Vagina (tissue), 2 donors: Measurements from ENCODE around the gene DUSP2. TPM values are rescaled to one million over a fixed set of nuclear protein-coding genes. Genes with fewer than 3 reads are reported as not detected.

Experiments
- DNase-seq, 2 donors: peaks; one replicate each; pipeline ENCODE4 v3.0.0-alpha.2; 2017; ENCODE audit errors: extremely low spot score in 2 of 2
- H3K27ac ChIP-seq: fragments of 200-600 bp; sonication (generic); one replicate; pipeline ENCODE4 v1.5.1; 2019
- H3K27me3 ChIP-seq: fragments of 200-600 bp; sonication (generic); one replicate; pipeline ENCODE4 v1.5.1; 2019
- H3K36me3 ChIP-seq, 2 donors: fragments of 200-600 bp; sonication (generic); one replicate each; pipeline ENCODE4 v1.5.1; 2017 to 2019
- H3K4me1 ChIP-seq: fragments of 200-600 bp; sonication (generic); one replicate; pipeline ENCODE4 v1.5.1; 2019
- H3K4me3 ChIP-seq, 2 donors: fragments of 200-600 bp; sonication (generic); 1 replicate in 1 of 2; 2 replicates in 1 of 2; pipeline ENCODE4 v1.5.1; 2016 to 2019
- H3K9me3 ChIP-seq: fragments of 200-600 bp; sonication (generic); one replicate; pipeline ENCODE4 v1.5.1; 2019
- POLR2A ChIP-seq, 2 donors: fragments of 450-650 bp; IDR thresholded peaks; one replicate each; pipeline ENCODE4 v1.6.1; 2017; ENCODE audit warnings: antibody characterized with exemption in 2 of 2, mild to moderate bottlenecking in 2 of 2, moderate library complexity in 2 of 2
- POLR2AphosphoS5 ChIP-seq, 2 donors: sonication (generic); formaldehyde crosslinking; IDR thresholded peaks; one replicate each; pipeline ENCODE4 v1.9.0; 2017; ENCODE audit warnings: antibody characterized with exemption in 2 of 2, mild to moderate bottlenecking in 2 of 2, low read depth in 1 of 2; ENCODE audit not compliant: insufficient read depth in 1 of 2
- intact Hi-C: fragments of 100-400 bp; cut with DNase I; formaldehyde crosslinking; loops from one replicate; pipeline ENCODE4 v1.15.1; 2023
- total RNA-seq: library from RNA; depleted of rRNA; stranded (reverse); fragments of >200 nt; gene quantifications from one replicate; pipeline ENCODE4 v1.2.3, GENCODE V29; 2016
- TF ChIP-seq, protein P1 (sequence below), 3 experiments: fragments of 450-650 bp in 2 of 3; fragments of 200-600 bp in 1 of 3; sonication (generic) in 1 of 3; IDR thresholded peaks; one replicate each; pipeline ENCODE4 v1.5.1; 2017 to 2019; ENCODE audit warnings: antibody characterized with exemption in 3 of 3, mild to moderate bottlenecking in 2 of 3, moderate library complexity in 2 of 3

The DUSP2 gene
- total RNA-seq, 1 donor from 2014 or later: 14.0 TPM

DNA sequence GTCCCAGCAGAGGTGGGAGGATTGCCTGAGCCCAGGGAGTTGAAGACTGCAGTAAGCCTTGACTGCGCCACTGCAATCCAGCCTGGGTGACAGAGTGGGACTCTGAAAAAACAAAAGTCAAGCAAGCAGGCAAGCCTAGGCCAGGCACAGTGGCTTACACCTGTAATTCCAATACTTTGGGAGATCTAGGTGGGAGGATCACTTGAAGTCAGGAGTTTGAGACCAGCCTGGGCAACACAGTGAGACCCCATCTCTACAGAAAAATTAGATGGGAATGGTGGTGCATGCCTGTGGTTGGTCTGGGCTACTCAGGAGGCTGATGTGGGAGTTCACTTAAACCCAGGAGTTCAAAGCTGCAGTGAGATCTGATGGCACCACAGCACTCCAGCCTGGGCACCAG lies 34.8 kb upstream of the DUSP2 start:
- Histone ChIP-seq H3K4me3 (no peak overlapping the region), H3K27me3 (no peaks in the 10 kb centered on the region), H3K9me3 (no peaks in the 10 kb centered on the region), H3K36me3 (peaks cover 0 to 13% of the 10 kb centered on the region in 2 donors), H3K27ac (no peak overlapping the region), H3K4me1 (no peaks in the 10 kb centered on the region)
- intact Hi-C loops: no loop called here
- TF ChIP-seq, protein P1, sequence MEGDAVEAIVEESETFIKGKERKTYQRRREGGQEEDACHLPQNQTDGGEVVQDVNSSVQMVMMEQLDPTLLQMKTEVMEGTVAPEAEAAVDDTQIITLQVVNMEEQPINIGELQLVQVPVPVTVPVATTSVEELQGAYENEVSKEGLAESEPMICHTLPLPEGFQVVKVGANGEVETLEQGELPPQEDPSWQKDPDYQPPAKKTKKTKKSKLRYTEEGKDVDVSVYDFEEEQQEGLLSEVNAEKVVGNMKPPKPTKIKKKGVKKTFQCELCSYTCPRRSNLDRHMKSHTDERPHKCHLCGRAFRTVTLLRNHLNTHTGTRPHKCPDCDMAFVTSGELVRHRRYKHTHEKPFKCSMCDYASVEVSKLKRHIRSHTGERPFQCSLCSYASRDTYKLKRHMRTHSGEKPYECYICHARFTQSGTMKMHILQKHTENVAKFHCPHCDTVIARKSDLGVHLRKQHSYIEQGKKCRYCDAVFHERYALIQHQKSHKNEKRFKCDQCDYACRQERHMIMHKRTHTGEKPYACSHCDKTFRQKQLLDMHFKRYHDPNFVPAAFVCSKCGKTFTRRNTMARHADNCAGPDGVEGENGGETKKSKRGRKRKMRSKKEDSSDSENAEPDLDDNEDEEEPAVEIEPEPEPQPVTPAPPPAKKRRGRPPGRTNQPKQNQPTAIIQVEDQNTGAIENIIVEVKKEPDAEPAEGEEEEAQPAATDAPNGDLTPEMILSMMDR (IDR thresholded peaks at IDR 0.05): no peak
- TF ChIP-seq POLR2AphosphoS5 (IDR thresholded peaks at IDR 0.05; ENCODE audit: insufficient read depth in 1 of 2, low read depth in 1 of 2): no peak
- no peak for TF ChIP-seq POLR2A (IDR thresholded peaks at IDR 0.05)
- DNase-seq: no peak

DNA sequence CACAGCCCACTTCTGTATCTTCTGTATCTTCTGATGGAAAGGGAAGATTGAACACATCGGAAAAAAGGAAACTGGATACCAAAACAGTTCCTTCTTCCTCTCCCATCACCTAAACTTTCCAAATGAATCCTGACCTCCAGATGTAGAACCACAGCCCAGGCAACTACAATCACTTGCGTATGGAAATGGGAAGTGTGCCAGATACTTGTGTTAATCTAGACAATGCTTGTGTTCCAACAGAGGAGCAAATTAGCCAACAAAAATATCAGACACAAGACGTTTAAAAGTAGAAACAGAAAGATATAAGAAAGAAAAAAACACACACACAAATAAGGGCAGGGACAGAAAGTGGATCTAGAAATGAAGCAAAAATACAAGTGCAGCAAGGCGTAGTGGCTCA lies 31.4 kb upstream of the DUSP2 start:
- H3K27me3 ChIP-seq: no peaks in the 10 kb centered on the region
- intact Hi-C loops: no loop called here
- no peak for DNase-seq
- H3K27ac ChIP-seq: no peak overlapping the region
- no peaks in the 10 kb centered on the region for H3K4me1 ChIP-seq
- no peak overlapping the region for H3K4me3 ChIP-seq
- TF ChIP-seq, protein P1 (IDR thresholded peaks at IDR 0.05): no peak
- TF ChIP-seq POLR2A (IDR thresholded peaks at IDR 0.05): no peak
- TF ChIP-seq POLR2AphosphoS5 (IDR thresholded peaks at IDR 0.05; ENCODE audit: insufficient read depth in 1 of 2, low read depth in 1 of 2): no peak
- H3K9me3 ChIP-seq: no peaks in the 10 kb centered on the region
- no peaks in the 10 kb centered on the region for H3K36me3 ChIP-seq

DNA sequence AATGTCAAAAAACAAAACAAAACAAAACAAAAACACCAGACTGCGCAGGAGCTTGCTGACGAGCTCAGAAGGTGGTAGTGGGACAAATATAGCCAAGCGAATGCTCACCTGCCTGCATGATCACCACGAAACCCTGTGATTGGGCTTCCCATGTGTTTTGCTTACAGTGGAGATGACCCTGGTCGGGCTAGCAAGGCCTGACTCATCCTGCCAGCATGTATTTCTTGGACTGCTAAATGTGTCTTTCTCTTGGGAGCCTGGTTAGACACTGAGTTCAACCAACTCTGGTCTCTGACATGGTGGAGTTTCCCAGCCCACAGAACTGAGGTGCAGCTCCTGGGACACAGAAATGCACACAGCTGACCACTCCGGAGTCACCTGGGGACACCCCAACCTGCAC lies 30.7 kb upstream of the DUSP2 start:
- H3K27me3 ChIP-seq: no peaks in the 10 kb centered on the region
- no peaks in the 10 kb centered on the region for H3K9me3 ChIP-seq
- DNase-seq: no peak
- TF ChIP-seq POLR2A (IDR thresholded peaks at IDR 0.05) (no peak), POLR2AphosphoS5 (IDR thresholded peaks at IDR 0.05; ENCODE audit: insufficient read depth in 1 of 2, low read depth in 1 of 2) (no peak)
- TF ChIP-seq, protein P1 (IDR thresholded peaks at IDR 0.05): no peak
- H3K4me3 ChIP-seq: no peak overlapping the region
- H3K27ac ChIP-seq: no peak overlapping the region
- H3K4me1 ChIP-seq: no peaks in the 10 kb centered on the region
- intact Hi-C loops: no loop called here
- no peaks in the 10 kb centered on the region for H3K36me3 ChIP-seq

DNA sequence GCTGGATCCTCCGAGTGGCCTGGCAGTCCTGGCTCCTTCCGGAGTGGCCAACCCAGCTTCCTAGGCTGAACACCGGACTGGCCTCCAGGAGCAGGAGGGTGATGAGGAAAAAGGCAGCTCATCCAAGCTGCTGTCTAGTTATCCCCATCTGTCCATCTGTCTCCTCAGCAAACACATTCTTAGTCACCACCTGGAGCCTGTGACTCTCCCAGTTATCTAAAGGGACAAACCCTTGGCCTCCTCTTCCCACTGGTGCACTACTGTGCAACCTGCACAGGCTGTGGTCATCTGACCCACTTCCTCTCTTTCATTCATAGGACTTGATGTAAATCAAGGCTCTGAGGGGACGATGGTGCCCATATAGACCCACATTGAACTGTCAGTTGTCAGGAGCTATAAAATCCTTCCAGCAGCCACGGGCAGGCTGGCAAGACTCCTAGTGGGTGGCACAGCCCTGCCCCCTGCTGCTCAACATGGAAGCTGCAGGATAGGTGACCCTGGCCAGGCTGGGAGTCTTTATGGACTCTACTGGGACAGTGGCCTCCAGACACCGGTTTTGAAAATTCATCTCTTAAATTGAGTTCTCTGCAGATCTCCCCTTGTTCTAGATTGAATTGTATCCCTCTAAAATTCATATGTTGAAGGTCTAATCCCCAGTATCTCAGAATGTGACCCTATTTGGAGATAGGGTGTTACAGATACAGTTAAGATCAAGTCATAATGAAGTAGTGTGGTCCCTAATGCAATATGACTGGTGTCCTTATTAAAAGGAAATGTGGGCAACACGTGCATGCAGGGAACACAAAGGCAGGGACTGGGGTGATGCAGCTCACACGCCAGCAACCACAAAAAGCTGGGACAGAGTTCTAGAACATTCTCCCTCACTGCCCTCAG lies 29.3 kb upstream of the DUSP2 start:
- Histone ChIP-seq H3K4me3 (no peak overlapping the region), H3K27ac (no peak overlapping the region), H3K27me3 (no peaks in the 10 kb centered on the region), H3K4me1 (no peaks in the 10 kb centered on the region), H3K9me3 (no peaks in the 10 kb centered on the region), H3K36me3 (no peaks in the 10 kb centered on the region)
- no peak for DNase-seq
- TF ChIP-seq POLR2A (IDR thresholded peaks at IDR 0.05) (no peak), POLR2AphosphoS5 (IDR thresholded peaks at IDR 0.05; ENCODE audit: insufficient read depth in 1 of 2, low read depth in 1 of 2) (peak in 1 of 2 donors; percentile 13)
- TF ChIP-seq, protein P1 (IDR thresholded peaks at IDR 0.05): peak; percentile 69 to 75 (median 70)
- intact Hi-C loops: no loop called here

DNA sequence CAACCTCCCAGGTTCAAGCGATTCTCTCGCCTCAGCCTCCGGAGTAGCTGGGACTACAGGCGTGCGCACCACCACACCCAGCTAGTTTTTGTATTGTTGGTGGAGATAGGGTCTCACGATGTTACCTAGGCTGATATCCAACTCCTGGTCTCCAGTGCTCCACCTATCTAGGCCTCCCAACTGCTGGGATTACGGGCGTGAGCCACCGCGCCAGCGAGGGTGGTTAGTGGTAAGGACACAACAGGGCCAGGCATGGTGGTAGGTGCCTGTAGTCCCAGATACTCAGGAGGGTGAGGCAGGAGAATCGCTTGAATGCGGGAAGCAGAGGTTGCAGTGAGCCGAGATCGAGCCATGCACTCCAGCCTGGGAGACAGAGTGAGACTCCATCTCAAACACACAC lies 26.6 kb upstream of the DUSP2 start:
- Histone ChIP-seq H3K27me3 (no peaks in the 10 kb centered on the region), H3K4me3 (no peak overlapping the region), H3K27ac (no peak overlapping the region), H3K4me1 (no peaks in the 10 kb centered on the region), H3K9me3 (no peaks in the 10 kb centered on the region), H3K36me3 (no peaks in the 10 kb centered on the region)
- no peak for DNase-seq
- TF ChIP-seq, protein P1 (IDR thresholded peaks at IDR 0.05): no peak
- TF ChIP-seq POLR2AphosphoS5 (IDR thresholded peaks at IDR 0.05; ENCODE audit: insufficient read depth in 1 of 2, low read depth in 1 of 2): no peak
- intact Hi-C loops: no loop called here
